Ishikawa (cell line): ENCODE measurements around the gene SKI.

ENCODE experiments used
- CEBPB ChIP-seq: IDR thresholded peaks from 2 replicates; pipeline ENCODE4 v1.6.1; 2012
- CREB1 ChIP-seq: IDR thresholded peaks from 2 replicates; pipeline ENCODE4 v1.6.1; 2012; ENCODE audit warnings: low read depth
- EGR1 ChIP-seq: IDR thresholded peaks from 2 replicates; pipeline ENCODE4 v1.6.1; 2012
- EP300 ChIP-seq: IDR thresholded peaks from 2 replicates; pipeline ENCODE4 v1.6.1; 2012; ENCODE audit warnings: borderline replicate concordance
- FOXM1 ChIP-seq: IDR thresholded peaks from 2 replicates; pipeline ENCODE4 v1.6.1; 2012; ENCODE audit warnings: low read depth, borderline replicate concordance
- MAX ChIP-seq: IDR thresholded peaks from 2 replicates; pipeline ENCODE4 v1.6.1; 2012
- NFIC ChIP-seq: IDR thresholded peaks from 2 replicates; pipeline ENCODE4 v1.6.1; 2012
- RAD21 ChIP-seq: IDR thresholded peaks from 2 replicates; pipeline ENCODE4 v1.6.1; 2012; ENCODE audit warnings: low read depth
- REST ChIP-seq: IDR thresholded peaks from 2 replicates; pipeline ENCODE4 v1.6.1; 2012; ENCODE audit warnings: low read depth, mild to moderate bottlenecking
- TAF1 ChIP-seq: IDR thresholded peaks from 2 replicates; pipeline ENCODE4 v1.6.1; 2012; ENCODE audit warnings: low read depth, mild to moderate bottlenecking
- TCF12 ChIP-seq: IDR thresholded peaks from 2 replicates; pipeline ENCODE4 v1.6.1; 2012; ENCODE audit warnings: low read depth
- TEAD4 ChIP-seq: IDR thresholded peaks from 2 replicates; pipeline ENCODE4 v1.6.1; 2012
- USF1 ChIP-seq: IDR thresholded peaks from 2 replicates; pipeline ENCODE4 v1.6.1; 2012
- YY1 ChIP-seq: IDR thresholded peaks from 2 replicates; pipeline ENCODE4 v1.6.1; 2012; ENCODE audit warnings: low read depth
- ZBTB7A ChIP-seq: IDR thresholded peaks from 2 replicates; pipeline ENCODE4 v1.6.1; 2012; ENCODE audit warnings: low read depth

SKI gene

GRCh38 chr1:2201062-2201461, 27.1 kb upstream of the SKI start:
- TF ChIP-seq RAD21 (no peak), EGR1 (no peak), EP300 (no peak), TEAD4 (no peak), CEBPB (no peak), YY1 (no peak), REST (no peak), FOXM1 (no peak)

GRCh38 chr1:2202008-2202575, 26.0 kb upstream of the SKI start:
- TF ChIP-seq CREB1 (no peak), ZBTB7A (no peak), YY1 (no peak)

GRCh38 chr1:2202843-2203601, 25.1 kb upstream of the SKI start:
- TF ChIP-seq ZBTB7A: no peak

GRCh38 chr1:2203671-2204414, 24.3 kb upstream of the SKI start:
- TF ChIP-seq TEAD4 (no peak), YY1 (no peak), EP300 (no peak), RAD21 (no peak), EGR1 (no peak), FOXM1 (no peak), TCF12 (no peak), NFIC (no peak), ZBTB7A (no peak), CEBPB (no peak)

- 0 out of 2 replicates have a peak, but pooled peaks have one; percentile 41 for TF ChIP-seq TAF1
- TF ChIP-seq ZBTB7A: peak; percentile 56; the same call in 1 of the 2 replicates
- no peak for TF ChIP-seq TCF12
- TF ChIP-seq EGR1: no peak
- TF ChIP-seq REST: no peak
- TF ChIP-seq MAX: no peak; the same call in 1 of the 2 replicates
- TF ChIP-seq RAD21: no peak
- TF ChIP-seq TEAD4: no peak
- TF ChIP-seq USF1: peak; percentile 44
- TF ChIP-seq NFIC: no peak
- no peak for TF ChIP-seq FOXM1
- TF ChIP-seq CEBPB: no peak
- no peak for TF ChIP-seq CREB1
- no peak for TF ChIP-seq YY1
- no peak for TF ChIP-seq EP300
Measured at GRCh38 chr1:2204415-2205190, 23.5 kb upstream of the SKI start.
